ENCODE data around the gene FGFRL1. TPM values are rescaled to one million over a fixed set of nuclear protein-coding genes. Genes with fewer than 3 reads are reported as not detected.

Gene FGFRL1
- total RNA-seq, 1 donor from 2014 or later, result 5.2 TPM

DNA sequence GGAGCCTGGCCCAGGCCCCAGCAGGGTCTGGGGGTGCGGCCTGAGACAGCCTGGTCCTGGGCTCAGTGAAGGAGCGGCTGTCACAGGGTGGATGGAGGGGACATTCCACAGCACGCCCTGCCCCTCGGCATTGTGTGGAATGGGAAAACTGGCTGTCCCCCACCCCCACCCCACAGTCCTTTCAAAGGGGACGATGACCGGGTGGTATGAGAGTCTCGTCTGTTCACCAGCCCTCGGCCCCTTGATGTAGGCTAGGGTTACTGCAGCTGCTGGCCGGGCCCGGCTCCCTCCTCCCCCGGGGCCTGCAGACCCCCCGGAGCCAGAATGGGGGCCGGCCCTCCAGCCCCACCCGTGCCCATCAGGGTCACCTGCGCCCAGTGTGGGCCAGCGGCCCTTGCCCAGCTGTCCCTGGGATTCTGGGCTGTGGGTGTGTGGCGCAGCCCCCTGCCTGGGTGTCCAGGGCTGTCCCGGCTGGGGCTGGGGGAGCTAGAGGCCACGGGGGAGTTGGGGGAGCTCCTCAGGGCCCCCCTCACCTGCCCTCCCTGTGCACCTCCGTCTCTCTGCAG, 11.7 kb downstream of the FGFRL1 start:
- no peaks in the 10 kb centered on the region for H3K9me3 Mint-ChIP-seq (ENCODE audit: unreplicated experiment)
- no peak overlapping the region for H3K4me3 Mint-ChIP-seq (ENCODE audit: unreplicated experiment)
- peaks cover 3% of the 10 kb centered on the region for H3K36me3 Mint-ChIP-seq (ENCODE audit: low read depth, unreplicated experiment)
- TF ChIP-seq, protein P1, sequence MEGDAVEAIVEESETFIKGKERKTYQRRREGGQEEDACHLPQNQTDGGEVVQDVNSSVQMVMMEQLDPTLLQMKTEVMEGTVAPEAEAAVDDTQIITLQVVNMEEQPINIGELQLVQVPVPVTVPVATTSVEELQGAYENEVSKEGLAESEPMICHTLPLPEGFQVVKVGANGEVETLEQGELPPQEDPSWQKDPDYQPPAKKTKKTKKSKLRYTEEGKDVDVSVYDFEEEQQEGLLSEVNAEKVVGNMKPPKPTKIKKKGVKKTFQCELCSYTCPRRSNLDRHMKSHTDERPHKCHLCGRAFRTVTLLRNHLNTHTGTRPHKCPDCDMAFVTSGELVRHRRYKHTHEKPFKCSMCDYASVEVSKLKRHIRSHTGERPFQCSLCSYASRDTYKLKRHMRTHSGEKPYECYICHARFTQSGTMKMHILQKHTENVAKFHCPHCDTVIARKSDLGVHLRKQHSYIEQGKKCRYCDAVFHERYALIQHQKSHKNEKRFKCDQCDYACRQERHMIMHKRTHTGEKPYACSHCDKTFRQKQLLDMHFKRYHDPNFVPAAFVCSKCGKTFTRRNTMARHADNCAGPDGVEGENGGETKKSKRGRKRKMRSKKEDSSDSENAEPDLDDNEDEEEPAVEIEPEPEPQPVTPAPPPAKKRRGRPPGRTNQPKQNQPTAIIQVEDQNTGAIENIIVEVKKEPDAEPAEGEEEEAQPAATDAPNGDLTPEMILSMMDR (IDR thresholded peaks at IDR 0.05; ENCODE audit: unreplicated experiment), result no peak
- H3K4me1 Mint-ChIP-seq (ENCODE audit: unreplicated experiment), result no peaks in the 10 kb centered on the region
- no peak overlapping the region for H3K27ac Mint-ChIP-seq (ENCODE audit: unreplicated experiment)
- DNase-seq (ENCODE audit: low spot score), result no peak
- peaks cover 12% of the 10 kb centered on the region for H3K27me3 Mint-ChIP-seq (ENCODE audit: unreplicated experiment)

GRCh38 chr4:1023895-1024740, 12.7 kb downstream of the FGFRL1 start:
- H3K27ac Mint-ChIP-seq (ENCODE audit: unreplicated experiment), result no peak overlapping the region
- no peaks in the 10 kb centered on the region for H3K9me3 Mint-ChIP-seq (ENCODE audit: unreplicated experiment)
- H3K4me3 Mint-ChIP-seq (ENCODE audit: unreplicated experiment), result no peak overlapping the region
- H3K27me3 Mint-ChIP-seq (ENCODE audit: unreplicated experiment), result peaks cover 12% of the 10 kb centered on the region
- no peak for DNase-seq (ENCODE audit: low spot score)
- TF ChIP-seq, protein P1 (IDR thresholded peaks at IDR 0.05; ENCODE audit: unreplicated experiment), result no peak
- no peaks in the 10 kb centered on the region for H3K4me1 Mint-ChIP-seq (ENCODE audit: unreplicated experiment)
- peaks cover 3% of the 10 kb centered on the region for H3K36me3 Mint-ChIP-seq (ENCODE audit: low read depth, unreplicated experiment)

DNA sequence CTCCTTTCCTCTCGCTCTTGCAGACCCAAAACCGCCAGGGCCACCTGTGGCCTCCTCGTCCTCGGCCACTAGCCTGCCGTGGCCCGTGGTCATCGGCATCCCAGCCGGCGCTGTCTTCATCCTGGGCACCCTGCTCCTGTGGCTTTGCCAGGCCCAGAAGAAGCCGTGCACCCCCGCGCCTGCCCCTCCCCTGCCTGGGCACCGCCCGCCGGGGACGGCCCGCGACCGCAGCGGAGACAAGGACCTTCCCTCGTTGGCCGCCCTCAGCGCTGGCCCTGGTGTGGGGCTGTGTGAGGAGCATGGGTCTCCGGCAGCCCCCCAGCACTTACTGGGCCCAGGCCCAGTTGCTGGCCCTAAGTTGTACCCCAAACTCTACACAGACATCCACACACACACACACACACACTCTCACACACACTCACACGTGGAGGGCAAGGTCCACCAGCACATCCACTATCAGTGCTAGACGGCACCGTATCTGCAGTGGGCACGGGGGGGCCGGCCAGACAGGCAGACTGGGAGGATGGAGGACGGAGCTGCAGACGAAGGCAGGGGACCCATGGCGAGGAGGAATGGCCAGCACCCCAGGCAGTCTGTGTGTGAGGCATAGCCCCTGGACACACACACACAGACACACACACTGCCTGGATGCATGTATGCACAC, 13.6 kb downstream of the FGFRL1 start:
- peaks cover 12% of the 10 kb centered on the region for H3K27me3 Mint-ChIP-seq (ENCODE audit: unreplicated experiment)
- no peaks in the 10 kb centered on the region for H3K4me1 Mint-ChIP-seq (ENCODE audit: unreplicated experiment)
- TF ChIP-seq, protein P1 (IDR thresholded peaks at IDR 0.05; ENCODE audit: unreplicated experiment), result no peak
- no peak for DNase-seq (ENCODE audit: low spot score)
- no peak overlapping the region for H3K4me3 Mint-ChIP-seq (ENCODE audit: unreplicated experiment)
- peaks cover 3% of the 10 kb centered on the region for H3K36me3 Mint-ChIP-seq (ENCODE audit: low read depth, unreplicated experiment)
- no peaks in the 10 kb centered on the region for H3K9me3 Mint-ChIP-seq (ENCODE audit: unreplicated experiment)
- H3K27ac Mint-ChIP-seq (ENCODE audit: unreplicated experiment), result no peak overlapping the region

DNA sequence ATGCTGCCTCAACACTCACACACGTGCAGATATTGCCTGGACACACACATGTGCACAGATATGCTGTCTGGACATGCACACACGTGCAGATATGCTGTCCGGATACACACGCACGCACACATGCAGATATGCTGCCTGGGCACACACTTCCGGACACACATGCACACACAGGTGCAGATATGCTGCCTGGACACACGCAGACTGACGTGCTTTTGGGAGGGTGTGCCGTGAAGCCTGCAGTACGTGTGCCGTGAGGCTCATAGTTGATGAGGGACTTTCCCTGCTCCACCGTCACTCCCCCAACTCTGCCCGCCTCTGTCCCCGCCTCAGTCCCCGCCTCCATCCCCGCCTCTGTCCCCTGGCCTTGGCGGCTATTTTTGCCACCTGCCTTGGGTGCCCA, 14.7 kb downstream of the FGFRL1 start:
- DNase-seq (ENCODE audit: low spot score), result no peak

More for the DNA sequence above, 14.7 kb downstream of the FGFRL1 start:
- H3K36me3 Mint-ChIP-seq (ENCODE audit: low read depth, unreplicated experiment), result peaks cover 3% of the 10 kb centered on the region
- H3K4me3 Mint-ChIP-seq (ENCODE audit: unreplicated experiment), result no peak overlapping the region
- peaks cover 12% of the 10 kb centered on the region for H3K27me3 Mint-ChIP-seq (ENCODE audit: unreplicated experiment)
- no peaks in the 10 kb centered on the region for H3K9me3 Mint-ChIP-seq (ENCODE audit: unreplicated experiment)
- no peaks in the 10 kb centered on the region for H3K4me1 Mint-ChIP-seq (ENCODE audit: unreplicated experiment)
- no peak overlapping the region for H3K27ac Mint-ChIP-seq (ENCODE audit: unreplicated experiment)
- TF ChIP-seq, protein P1 (IDR thresholded peaks at IDR 0.05; ENCODE audit: unreplicated experiment), result no peak

All from endothelial cell (in vitro differentiated cells).